K562 treated with DMSO at 1 percent for 48 hours (cell line): ENCODE results near the gene PTGES. TPM values are rescaled to one million over a fixed set of nuclear protein-coding genes. Genes with fewer than 3 reads are reported as not detected.

Experiments
- total RNA-seq: library from RNA; unstranded; fragments of 300-600 nt; gene quantifications from 2 replicates; pipeline ENCODE4 v1.2.3, GENCODE V29; 2022; ENCODE audit warnings: low replicate concordance; ENCODE audit errors: extremely low read depth

The PTGES gene, protein sequence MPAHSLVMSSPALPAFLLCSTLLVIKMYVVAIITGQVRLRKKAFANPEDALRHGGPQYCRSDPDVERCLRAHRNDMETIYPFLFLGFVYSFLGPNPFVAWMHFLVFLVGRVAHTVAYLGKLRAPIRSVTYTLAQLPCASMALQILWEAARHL
- not detected in 2 replicates for total RNA-seq

DNA sequence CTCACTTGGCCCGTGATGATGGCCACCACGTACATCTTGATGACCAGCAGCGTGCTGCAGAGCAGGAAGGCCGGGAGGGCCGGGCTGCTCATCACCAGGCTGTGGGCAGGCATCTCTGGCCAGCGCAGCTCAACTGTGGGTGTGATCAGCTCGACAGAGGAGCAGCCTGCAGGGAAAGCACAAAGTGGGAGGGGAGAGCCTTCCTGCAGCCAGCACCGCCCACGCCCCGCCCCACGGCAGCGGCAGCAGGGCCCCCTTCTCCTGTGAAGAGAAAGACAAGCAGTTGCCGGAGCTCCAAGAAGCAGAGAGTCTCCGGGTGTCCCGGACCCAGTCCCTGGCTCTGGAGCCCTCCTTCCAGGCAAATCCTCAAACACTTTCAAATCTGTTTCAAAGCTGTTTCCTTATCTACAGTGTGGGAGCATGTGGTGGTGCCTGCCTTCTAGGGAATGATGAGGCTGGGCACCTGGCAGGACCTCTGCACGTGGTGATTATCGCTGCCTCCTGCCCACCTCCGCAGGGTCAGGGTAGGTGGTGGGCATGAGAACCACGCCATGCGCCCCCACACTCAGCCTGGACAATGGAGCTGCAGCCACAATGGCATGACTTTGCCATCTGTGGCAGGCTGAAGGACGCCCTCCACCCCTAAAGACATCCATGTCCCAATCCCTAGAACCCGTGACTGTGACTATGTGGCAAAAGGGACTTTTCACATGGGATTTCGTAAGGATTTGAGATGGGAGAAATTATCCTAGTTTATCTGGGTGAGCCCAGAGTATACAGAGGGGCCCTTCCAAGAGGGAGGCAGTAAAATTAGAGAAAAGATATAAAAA is at the start of gene PTGES:
TSS of gene PTGES (minus strand) at position 143 of the 830 bp plus-strand sequence. CDS start at position 113, 30 bp downstream.

Other genes with a start within 250 kb of the PTGES start
- not detected in 2 replicates for gene C9orf50, start 131.9 kb downstream of the PTGES start, total RNA-seq
- gene NTMT1, start 126.9 kb downstream of the PTGES start, total RNA-seq = not detected in 2 replicates
- not detected in 2 replicates for gene ASB6, start 110.9 kb downstream of the PTGES start, total RNA-seq
- gene PRRX2, start 87.4 kb downstream of the PTGES start, total RNA-seq = not detected in 2 replicates
- not detected in 2 replicates for gene TOR1B, start 50.1 kb upstream of the PTGES start, total RNA-seq
- not detected in 2 replicates for gene TOR1A, start 71.1 kb upstream of the PTGES start, total RNA-seq
- gene C9orf78, start 82.2 kb upstream of the PTGES start, total RNA-seq = not detected in 2 replicates
- 112 TPM in 1 of 2 replicates, not detected in the other for gene USP20, start 82.4 kb upstream of the PTGES start, total RNA-seq